Right renal cortex interstitium (tissue), 3 donors: ENCODE data around the gene CCDC3. TPM values are rescaled to one million over a fixed set of nuclear protein-coding genes. Genes with fewer than 3 reads are reported as not detected.
"Not testable (repeated sequence)": the region's sequence is repeated elsewhere in the genome, so short reads cannot be mapped to it uniquely, and the experiment has no call there.

Source experiments
- DNase-seq, 3 donors: peaks; one replicate each; pipeline ENCODE4 v3.0.0-alpha.2; 2013; ENCODE audit warnings: low read depth in 3 of 3, low spot score in 2 of 3
- polyA plus RNA-seq, 3 donors: library from polyadenylated mRNA; unstranded; fragments of 120-200 nt; gene quantifications; one replicate each; pipeline ENCODE4 v1.2.1, GENCODE V29; 2013; ENCODE audit not compliant: insufficient read length in 3 of 3

CCDC3 gene
- polyA plus RNA-seq: 10 to 100 TPM in 1 of 3 donors, 1 to 10 TPM in 2; 9.5 to 13.3 (median 10.0) TPM

DNA sequence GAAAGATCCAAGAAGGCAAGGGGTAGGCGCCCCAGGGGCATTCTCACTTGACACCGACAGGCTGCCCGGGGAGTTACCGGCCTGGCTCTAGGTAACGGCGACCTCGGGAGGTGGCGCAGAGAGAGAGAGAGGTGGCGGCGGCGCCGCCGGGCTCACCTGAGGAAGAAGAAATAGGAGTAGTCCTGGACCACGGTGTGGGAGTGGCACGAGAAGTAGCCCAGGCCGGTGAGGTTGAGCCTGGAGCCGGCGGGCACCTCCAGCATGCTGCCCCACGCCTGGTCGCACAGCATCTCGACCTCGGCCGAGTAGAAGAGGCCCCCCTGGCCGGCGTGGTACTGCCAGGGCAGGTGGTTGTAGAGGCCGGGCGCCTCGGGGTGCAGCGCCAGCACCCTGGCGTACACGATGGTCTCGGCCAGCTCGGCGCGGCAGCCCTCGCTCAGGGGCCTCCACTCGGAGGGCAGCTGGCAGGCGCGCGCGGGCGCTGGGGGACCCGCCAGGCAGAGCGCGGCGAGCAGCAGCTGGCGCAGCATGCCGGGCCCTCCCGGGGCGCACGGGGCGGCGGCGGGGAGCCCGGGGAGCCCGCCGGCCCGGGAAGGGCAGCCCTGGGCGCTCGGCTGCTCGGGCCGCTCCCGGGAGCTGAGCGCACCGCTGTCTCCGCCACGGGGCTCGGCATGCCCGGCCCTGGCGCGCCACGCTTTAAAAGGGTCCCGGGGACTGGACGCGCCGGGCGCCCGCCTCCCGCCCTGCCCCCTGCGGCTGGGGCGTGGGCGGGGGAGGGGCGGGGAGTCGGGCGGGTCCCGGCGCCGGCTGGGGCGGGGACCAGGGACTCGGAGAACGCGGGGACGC lies at the start of gene CCDC3:
TSS of gene CCDC3 (minus strand) at position 673 of the 846 bp plus-strand sequence. CDS start at position 530, 143 bp downstream.
- no peak for DNase-seq

DNA sequence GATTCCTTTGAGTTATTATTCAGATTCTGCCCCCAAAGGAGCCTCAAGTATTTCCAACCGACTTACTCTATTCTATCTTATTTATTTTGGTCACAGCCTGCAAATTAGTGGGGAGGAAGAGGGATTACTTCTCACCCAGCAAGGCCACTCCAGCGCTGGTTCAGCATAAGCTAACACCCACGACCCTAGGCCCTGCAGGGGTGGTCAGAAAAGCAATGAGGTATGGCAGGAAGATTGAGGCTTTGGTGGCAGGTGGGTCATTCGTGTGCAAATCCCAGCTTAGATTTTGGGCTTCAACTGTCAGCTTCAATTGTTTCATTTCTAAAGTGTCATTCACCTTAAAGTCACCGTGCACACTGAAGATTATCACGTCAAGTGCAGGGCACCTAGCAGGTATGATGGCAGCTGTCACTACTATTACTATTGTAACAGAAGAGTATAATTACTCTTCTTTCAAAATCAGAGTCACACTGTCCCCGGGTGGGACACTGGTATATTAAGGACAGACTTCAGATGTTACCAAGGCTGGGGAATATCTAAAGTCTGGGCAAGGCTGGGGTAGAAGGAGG lies 49.7 kb upstream of the CCDC3 start:
- DNase-seq: no peak

DNA sequence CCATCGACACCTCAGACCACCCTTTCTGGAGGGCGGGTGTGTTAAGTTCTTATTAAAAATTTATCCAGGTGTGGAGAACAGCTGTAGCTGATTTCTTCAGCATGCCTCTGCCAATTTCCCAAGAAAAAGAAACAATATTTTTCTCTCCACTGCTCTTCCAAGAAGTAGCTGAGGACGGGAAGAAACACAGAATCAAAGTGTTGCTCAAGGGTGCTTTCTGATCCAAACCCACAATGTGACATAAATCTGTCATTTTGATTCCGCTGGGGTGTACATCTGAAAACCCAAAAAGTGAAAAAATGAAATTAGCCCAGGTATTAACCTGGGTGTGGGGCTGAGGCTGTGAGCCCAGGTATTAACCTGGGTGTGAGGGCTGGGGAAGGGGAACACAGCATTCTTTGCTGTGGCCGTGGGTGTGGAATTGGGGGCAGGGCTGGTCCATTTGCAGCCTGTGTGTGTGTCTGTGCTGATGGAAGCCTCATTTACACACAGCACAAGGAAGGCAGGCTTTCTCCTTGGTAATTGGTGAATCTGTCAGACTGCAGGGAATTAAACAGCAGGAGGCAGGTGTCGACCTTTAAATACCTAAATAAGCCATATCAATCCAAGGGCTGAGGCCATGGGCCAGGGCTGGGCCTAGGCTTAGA lies 48.4 kb upstream of the CCDC3 start:
- DNase-seq: no peak

DNA sequence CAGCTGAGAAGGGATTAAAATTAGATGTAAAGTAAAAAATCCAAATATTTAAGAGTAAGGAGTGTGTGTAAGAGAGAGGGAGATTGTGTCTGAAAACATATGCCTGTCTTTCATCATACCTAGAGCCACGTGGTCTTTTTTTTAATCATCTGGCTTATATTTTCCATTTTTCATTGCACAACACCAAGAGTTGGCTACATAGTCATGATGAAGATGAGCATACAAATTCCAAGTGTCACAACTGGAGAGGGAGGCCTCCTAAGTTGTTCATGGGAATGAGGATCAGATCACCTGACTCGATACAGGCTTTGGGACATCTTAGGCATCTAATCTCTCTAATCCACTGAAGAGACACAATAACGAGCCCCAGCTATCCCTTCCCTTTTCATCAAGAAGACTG lies 47.2 kb upstream of the CCDC3 start:
- no peak for DNase-seq

DNA sequence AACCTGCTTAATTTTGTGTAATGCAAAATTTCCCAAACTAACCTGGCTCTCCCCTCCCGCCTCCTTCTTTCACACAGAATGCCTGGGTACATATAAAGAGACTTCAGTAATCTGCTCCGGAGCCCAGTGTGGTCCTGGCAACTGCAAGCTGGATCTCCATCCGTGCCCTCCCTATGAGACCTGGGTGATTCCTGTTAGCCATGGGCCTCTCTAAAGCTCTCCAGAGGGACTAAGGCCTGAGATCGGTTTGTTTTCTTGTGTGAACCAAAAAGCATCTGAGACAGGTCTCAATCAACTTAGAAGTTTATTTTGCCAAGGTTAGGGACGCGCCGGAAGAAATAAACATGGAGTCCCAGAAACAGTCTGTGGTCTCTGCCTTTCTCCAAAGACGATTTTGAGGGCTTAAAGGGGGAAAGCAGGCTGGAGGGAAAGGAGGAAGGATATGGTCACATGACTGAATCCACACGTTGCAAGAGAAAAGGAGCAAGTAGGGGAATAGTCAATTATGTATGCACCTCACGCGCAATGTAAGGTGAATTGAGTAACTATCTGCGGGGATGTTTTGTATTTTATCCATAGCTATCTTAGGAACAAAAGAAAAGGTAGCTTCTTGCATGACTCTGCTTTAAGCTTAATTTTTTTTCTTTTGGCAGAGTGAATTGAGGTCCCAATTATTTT lies 46.2 kb upstream of the CCDC3 start:
- DNase-seq: no peak

DNA sequence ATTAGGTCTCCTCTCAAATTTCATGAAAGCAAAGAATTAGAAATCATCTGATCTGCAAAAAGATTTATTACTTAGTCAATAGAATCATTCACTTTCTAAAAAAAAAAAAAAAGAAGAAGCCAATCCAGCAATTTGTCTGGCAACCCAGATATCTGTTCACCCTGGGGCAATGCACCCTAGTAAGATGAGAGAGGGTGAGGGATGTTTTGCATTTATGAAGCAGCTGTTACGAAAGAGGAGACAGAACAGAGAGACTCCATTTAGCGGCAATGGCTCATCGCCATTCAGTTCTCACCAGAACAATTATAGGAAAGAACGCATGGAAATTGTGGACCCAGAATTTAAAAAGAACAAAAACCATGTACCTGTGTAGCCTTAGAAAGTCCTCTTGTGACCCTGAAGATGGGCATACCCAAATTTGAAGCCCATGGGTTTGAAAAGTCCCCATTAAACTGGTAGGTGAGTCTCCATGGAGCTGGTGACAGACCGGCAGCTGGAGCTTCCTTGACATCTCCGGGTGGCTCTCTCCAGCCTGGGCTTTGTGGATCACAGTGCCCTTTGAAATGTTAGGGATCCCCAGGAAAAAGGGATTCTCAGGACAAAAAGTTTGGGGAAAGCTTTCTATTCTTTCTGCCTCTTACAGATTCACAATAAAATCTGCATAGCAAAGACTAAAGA lies 45.5 kb upstream of the CCDC3 start:
- no peak for DNase-seq

DNA sequence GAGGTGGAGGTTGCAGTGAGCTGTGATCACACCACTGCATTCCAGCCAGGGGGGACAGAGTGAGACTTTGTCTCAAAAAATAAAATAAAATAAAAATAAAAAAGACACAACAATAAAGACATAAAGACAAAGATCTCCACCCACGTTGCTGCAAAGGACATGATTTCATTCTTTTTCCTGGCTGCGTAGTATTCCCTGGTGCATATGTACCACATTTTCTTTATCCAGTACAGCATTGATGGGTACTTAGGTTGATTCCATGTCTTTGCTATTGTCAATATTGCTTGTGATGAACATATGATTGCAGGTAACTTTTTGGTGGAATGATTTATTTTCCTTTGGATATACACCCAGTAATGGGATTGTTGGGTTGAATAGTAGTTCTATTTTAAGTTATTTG lies 42.0 kb upstream of the CCDC3 start:
- DNase-seq: no peak

DNA sequence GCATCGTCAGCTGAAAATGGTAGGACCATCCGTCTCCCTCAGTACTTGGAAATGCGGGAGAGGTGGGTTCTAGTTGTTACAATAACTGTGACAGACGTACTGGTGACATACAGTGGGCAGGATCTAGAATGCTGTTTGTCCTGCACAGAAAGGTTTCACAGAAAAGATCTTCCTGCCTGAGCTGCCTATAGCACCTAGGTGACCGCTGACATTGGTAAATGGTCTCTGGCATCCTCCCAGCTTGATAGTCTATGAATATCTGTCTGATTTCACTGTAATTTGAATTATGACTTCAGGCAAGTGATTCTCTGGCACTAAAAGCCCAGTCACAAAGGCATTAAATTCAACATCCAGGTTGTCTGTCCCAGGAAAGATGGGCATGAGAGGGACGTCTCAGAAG lies 38.2 kb upstream of the CCDC3 start:
- no peak for DNase-seq

DNA sequence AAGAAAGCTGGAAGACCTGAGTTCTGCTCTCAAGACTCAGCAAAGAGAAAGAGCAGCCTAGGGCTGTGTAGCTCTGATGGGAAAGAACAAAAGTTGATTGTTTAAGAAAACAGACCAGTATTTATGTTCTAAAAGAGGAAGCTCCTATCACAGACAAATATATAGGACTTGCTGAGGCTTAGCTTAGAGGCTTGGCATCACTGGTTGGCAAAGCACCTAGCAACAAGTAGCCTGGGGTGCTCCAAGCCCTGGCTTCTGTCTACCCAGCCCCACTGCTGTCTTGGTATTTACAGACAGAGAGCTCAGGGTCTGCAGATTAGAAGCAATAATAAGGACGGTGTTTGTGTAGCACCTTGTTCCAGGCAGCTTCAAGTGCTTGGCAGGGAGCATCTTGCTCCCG lies 36.9 kb upstream of the CCDC3 start:
- no peak for DNase-seq

DNA sequence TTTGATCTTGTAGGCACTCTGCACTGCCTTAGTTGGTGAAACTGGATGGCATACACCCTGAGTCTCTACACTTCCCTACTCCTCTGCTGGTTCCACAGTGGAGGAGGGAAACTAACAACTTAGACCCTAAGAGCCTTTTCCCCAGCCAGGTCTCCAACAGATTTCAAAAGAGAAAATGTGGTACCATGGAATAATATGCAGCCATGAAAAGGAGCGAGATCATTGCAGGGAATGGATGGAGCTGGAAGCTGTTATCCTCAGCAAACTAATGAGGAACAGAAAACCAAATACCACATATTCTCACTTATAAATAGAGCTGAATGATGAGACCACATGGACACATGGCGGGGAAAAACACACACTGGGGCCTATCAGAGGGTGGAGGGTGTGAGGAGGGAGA lies 36.3 kb upstream of the CCDC3 start:
- no peak for DNase-seq

DNA sequence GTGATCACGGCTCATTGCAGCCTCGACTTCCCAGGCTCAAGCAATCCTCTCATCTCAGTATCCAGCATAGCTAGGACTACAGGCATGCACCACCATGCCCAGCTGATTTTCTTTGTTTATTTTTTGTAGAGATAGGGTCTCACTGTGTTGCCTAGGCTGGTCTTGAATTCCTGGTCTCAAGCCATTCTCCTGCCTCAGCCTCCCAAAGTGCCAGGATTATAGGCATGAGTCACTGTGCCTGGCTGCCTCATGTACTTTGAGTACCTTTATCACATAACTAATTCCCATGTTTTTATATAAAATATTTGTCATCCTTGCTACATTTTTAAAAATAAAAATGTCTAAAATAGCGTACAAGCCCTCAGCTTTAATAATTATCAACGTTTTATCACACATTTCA lies 35.3 kb upstream of the CCDC3 start:
- DNase-seq: no peak

DNA sequence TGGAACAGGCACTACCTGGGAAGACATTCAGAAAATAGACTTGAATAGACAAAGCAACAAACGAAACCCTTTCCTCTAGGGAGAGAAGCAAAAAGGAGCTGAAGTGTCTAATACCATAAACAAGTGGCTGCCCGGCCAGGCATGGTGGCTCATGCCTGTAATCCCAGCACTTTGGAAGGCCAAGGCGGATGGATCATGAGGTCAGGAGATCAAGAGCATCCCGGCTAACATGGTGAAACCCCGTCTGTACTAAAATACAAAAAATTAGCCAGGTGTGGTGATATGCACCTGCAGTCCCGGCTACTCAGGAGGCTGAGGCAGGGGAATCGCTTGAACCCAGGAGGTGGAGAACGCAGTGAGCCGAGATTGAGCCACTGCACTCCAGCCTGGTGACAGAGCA lies 34.2 kb upstream of the CCDC3 start:
- not testable (repeated sequence) for DNase-seq

DNA sequence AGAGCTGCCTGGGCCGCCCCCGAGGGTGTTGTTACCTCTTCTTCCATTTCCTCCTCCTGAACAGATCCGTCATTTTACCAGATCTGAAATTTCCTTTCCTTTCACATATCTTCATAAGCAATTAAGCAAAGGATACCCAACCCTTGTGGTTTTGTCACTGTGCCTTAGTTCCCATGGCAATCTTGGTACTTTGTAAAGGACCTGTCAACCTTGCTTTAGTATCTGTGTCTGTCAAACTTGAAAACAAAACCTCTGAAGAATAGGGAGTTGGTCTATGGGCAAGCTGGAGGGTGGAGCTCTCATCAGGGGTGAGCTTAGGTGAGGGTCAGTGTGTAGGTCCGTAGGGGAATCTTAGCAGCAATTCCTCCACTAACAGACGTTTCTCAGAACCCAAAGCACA lies 25.4 kb upstream of the CCDC3 start:
- no peak for DNase-seq

DNA sequence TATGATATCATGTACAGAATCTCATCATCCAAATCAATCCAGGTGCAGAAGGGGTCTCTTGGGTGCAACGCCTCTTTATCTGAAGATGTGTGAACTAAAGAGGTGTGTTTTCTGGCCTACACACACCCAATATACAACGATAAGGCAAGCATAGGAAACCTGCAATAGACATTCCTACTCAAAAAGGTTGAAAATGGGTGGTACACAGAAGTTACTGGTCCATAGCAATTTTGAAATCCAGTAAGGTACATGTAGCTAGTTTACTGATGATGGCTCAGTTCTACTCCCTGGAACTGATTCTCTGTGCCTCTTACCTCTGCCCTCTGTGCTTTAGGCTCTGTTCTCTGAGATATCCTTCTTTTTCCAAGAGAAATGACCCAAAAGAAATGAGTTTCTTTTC lies 22.2 kb upstream of the CCDC3 start:
- no peak for DNase-seq

DNA sequence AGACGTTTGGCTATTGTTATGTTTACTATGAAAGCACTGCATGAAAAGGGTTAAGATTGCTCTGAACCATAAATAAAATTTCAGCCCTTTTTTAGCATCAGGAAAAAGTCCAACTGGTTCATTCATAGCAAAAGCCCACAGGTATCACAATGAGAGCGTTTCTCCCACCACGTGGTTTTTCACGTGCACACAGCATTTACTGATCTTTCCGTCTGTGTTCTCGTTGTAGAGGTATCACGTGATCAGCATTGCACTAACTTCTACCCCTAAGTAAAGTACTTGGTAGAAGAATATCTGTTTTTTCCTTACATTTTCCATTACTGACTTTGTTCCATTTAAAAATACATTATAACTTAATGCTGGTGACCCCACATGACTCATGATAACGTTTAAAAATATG lies 17.8 kb upstream of the CCDC3 start:
- no peak for DNase-seq

DNA sequence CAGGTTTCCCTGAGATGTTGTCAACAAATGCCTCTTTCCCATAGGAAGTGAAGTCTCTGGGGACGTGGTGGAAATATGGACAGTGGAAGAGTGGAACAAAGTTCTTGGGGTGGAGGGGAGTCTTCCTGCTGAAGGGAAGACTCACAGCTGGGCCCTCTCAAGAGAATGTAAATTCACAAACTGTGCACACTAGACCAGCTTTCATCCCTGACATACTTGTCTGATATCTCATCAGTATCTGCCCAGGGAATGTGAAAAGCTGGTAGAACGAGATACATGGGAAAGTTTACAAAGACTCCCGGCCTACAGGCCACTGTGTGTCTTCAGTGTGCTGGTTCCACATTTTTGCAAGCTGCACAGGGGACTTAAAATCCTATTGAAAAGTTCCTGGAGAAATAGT lies 16.7 kb upstream of the CCDC3 start:
- DNase-seq: no peak

DNA sequence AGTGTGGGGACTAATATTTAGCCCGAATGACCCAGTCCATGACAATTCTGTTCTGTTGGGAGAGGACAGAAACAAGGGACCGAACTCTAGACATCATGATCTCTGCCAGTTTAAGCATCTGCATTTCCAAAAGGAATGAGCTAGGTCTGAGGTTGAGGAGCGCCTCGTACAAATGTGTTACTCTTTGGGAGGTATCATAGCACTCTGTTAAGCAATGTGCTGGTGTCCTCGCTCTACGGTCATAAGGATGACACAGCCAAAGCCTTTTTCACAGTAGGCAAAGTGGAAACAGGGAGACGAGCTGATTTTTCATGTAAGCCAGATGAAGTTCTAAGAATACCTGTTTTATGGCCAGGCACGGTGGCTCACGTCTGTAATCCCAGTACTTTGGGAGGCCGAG lies 15.4 kb upstream of the CCDC3 start:
- DNase-seq: no peak

DNA sequence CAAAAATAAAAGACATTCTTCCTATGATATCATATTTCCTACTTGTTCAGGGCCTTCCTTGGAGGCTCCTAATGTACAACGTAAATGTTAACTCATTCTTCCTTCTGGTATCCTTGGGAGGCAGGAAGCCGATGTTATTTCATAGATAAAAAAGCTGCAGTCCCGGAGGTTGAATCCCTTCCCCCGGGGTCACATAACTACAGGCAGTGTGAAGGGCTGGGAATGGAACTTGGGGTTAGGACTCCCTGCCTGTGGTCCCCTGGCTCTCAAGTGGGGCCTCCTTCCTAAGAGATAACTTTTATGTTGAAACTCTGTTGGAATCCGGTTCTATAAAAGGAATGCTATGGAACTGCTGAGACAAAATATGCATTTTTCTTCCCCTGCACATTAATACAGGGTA lies 14.9 kb upstream of the CCDC3 start:
- DNase-seq: no peak

DNA sequence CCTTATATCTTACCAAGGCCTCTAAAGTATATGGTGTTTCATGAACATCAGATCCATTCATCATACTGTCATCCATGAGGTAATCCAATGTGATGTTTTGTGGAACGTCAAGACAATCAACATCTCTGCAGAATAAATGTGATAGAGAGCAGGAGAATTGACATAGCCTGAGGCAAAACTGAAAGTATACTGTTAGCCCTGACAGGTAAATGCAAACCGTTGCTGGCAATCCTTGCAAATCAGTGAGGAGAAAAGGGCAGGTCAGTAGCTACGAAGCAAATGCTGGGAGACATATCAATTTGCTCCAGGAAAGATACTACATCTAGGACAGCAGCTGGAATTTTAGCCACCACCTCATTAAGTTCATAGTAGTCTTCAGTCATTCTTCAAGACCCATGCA lies 4.5 kb upstream of the CCDC3 start:
- DNase-seq: no peak

DNA sequence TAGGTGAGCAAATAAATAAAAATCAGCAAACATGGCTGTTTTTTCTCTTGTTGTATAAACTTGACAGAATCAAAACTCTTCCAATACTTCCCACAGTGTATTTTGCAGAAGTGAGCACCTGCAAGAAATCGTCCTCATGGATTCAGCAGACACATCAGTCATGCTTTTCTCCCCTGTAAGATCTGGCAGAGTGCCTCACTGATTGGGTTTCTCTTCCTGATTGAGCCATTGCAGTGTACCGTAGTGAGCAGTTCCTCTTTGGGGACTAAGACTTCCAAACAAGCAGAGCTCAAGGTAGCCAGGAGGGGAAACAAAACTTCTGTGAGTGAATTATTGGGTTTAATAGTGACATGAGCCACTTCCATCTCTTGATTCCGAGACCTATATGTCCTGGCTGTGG lies 2.2 kb upstream of the CCDC3 start:
- DNase-seq: no peak

DNA sequence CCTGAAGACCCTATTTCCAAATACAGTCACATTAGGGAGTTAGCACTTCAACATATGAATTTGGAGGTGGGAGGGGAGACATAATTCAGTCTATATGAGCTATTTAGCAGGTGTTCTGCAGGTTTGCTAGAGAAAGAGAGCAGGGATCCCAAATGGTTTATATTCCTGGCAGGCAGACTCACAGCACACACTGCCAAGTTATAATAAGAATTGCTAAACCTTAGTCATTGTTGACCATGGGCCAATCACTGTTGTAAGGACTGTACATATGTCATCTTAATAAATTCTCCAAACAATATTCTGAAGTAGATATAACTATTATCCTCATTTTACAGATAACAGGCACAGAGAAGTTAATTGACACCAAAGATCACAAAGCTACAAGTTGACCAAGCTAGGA lies 1.5 kb upstream of the CCDC3 start:
- DNase-seq: no peak
